PC-9 (cell line): ENCODE measurements around the gene SPOP. TPM values are rescaled to one million over a fixed set of nuclear protein-coding genes. Genes with fewer than 3 reads are reported as not detected.

Experiments used
- BruUV-seq: library from RNA; stranded (reverse); fragments of 400-500 nt; replicated peaks from 2 replicates; lab custom pipeline; 2021; lab: Mats Ljungman, UMichigan
- CTCF ChIA-PET: fragments of 300-600 bp; sonication (Branson Sonifier 250); formaldehyde crosslinking; loops from one replicate; lab custom pipeline; 2022; ENCODE audit warnings: antibody characterized with exemption; lab: Charles Lee
- POLR2A ChIA-PET: fragments of 300-600 bp; sonication (Branson Sonifier 250); formaldehyde crosslinking; loops from one replicate; lab custom pipeline; 2022; ENCODE audit warnings: antibody characterized with exemption; ENCODE audit not compliant: unreplicated experiment; lab: Charles Lee
- DNase-seq, 2 experiments: peaks; one replicate each; pipeline versions ENCODE4 v3.0.0 to v3.0.0-alpha.2; 2015 to 2022; ENCODE audit warnings: mixed read lengths in 1 of 2
- H2AFZ ChIP-seq: fragments of 200-600 bp; sonication (generic); 2 replicates; pipeline ENCODE4 v1.8.1; 2017; ENCODE audit warnings: antibody characterized with exemption
- H3F3A ChIP-seq: fragments of 200-600 bp; sonication (generic); 2 replicates; pipeline ENCODE4 v1.8.1; 2017; ENCODE audit warnings: antibody characterized with exemption, mild to moderate bottlenecking, low read depth; ENCODE audit not compliant: insufficient read depth
- H3K27ac ChIP-seq: fragments of 200-600 bp; sonication (generic); 2 replicates; pipeline ENCODE4 v1.6.1; 2016; ENCODE audit warnings: mixed run types
- H3K27me3 ChIP-seq: fragments of 200-600 bp; sonication (generic); 2 replicates; pipeline ENCODE4 v1.6.1; 2016; ENCODE audit warnings: low read depth, mixed run types; ENCODE audit not compliant: insufficient read depth
- H3K36me3 ChIP-seq: fragments of 200-600 bp; sonication (generic); 2 replicates; pipeline ENCODE4 v1.6.1; 2016; ENCODE audit warnings: low read depth, mixed run types
- H3K4me1 ChIP-seq: fragments of 200-600 bp; sonication (generic); replicated peaks from 2 replicates; pipeline ENCODE4 v1.6.1; 2016; ENCODE audit warnings: mixed run types; ENCODE audit not compliant: insufficient read depth
- H3K4me2 ChIP-seq: fragments of 200-600 bp; sonication (generic); 2 replicates; pipeline ENCODE4 v1.6.1; 2017; ENCODE audit warnings: mixed run types
- H3K4me3 ChIP-seq: fragments of 200-600 bp; sonication (generic); 2 replicates; pipeline ENCODE4 v1.6.1; 2016; ENCODE audit warnings: mixed run types
- H3K79me2 ChIP-seq: fragments of 200-600 bp; sonication (generic); 2 replicates; pipeline ENCODE4 v1.6.1; 2017; ENCODE audit warnings: low read depth, mixed run types
- H3K9me2 ChIP-seq: fragments of 200-600 bp; sonication (generic); 2 replicates; pipeline ENCODE4 v1.8.1; 2017; ENCODE audit warnings: mild to moderate bottlenecking; ENCODE audit not compliant: insufficient read depth
- H3K9me3 ChIP-seq: fragments of 200-600 bp; sonication (generic); 2 replicates; pipeline ENCODE4 v1.8.1; 2016; ENCODE audit warnings: low read depth; ENCODE audit not compliant: insufficient read depth
- H4K20me1 ChIP-seq: fragments of 200-600 bp; sonication (generic); 2 replicates; pipeline ENCODE4 v1.8.1; 2017; ENCODE audit not compliant: insufficient read depth
- EZH2 ChIP-seq: fragments of 200-600 bp; sonication (generic); IDR thresholded peaks from 2 replicates; pipeline ENCODE4 v1.8.0; 2017; ENCODE audit warnings: antibody characterized with exemption, low read depth
- intact Hi-C: fragments of 100-400 bp; cut with micrococcal nuclease; formaldehyde crosslinking; loops from one replicate; pipeline ENCODE4 v1.10.0; 2022; ENCODE audit not compliant: unreplicated experiment
- total RNA-seq: library from RNA; stranded (reverse); gene quantifications from 2 replicates; pipeline ENCODE4 v1.2.3, GENCODE V29; 2021
- TF ChIP-seq, protein P1 (sequence below): fragments of 200-600 bp; sonication (generic); conservative IDR thresholded peaks from 2 replicates; pipeline ENCODE4 v1.6.1; 2017; ENCODE audit warnings: mixed run types, antibody characterized with exemption, mild to moderate bottlenecking, moderate library complexity

SPOP gene
- total RNA-seq, 1 experiment from 2014 or later, result 41.7 TPM

DNA sequence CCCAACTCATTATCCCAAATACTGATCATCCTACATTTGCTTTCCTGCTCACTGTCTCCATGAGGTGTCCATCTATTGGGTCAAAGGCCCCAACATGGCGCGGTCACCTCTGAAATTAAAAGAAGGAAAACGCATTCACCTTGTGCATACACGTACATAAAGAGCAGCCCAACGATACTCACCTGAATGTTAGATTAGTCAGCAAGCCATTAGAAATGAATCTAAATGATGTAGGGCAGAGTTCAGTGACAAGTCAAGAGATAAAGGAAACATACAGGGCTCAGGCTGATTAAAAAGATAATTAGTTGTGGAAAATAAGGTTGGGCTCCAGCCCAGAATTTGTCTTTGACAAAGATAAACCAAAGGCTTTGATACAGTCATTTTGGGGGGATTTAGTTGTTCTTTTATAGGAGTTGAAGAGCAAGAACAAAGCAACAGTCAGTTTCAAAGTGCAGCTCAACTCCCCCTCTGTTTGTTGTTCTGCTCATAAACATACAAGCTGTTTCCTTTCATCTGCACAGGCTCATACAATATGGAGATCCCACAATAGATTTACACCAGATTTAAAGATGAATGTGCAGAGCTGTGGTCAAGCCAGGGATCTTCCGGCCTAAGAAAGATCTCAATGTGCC is 81.2 kb downstream of the SPOP start:
- H3F3A ChIP-seq, result no peaks in the 10 kb centered on the region; the same call in 1 of the 2 replicates
- H3K9me3 ChIP-seq, result no peaks in the 10 kb centered on the region
- no TSS peak for BruUV-seq
- no peak overlapping the region for H2AFZ ChIP-seq
- H3K4me1 ChIP-seq, result no peaks in the 10 kb centered on the region
- no peak overlapping the region for H3K4me2 ChIP-seq
- no peaks in the 10 kb centered on the region for H4K20me1 ChIP-seq
- intact Hi-C loops, result no loop called here
- TF ChIP-seq, protein P1, sequence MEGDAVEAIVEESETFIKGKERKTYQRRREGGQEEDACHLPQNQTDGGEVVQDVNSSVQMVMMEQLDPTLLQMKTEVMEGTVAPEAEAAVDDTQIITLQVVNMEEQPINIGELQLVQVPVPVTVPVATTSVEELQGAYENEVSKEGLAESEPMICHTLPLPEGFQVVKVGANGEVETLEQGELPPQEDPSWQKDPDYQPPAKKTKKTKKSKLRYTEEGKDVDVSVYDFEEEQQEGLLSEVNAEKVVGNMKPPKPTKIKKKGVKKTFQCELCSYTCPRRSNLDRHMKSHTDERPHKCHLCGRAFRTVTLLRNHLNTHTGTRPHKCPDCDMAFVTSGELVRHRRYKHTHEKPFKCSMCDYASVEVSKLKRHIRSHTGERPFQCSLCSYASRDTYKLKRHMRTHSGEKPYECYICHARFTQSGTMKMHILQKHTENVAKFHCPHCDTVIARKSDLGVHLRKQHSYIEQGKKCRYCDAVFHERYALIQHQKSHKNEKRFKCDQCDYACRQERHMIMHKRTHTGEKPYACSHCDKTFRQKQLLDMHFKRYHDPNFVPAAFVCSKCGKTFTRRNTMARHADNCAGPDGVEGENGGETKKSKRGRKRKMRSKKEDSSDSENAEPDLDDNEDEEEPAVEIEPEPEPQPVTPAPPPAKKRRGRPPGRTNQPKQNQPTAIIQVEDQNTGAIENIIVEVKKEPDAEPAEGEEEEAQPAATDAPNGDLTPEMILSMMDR, result no peak
- no peak for TF ChIP-seq EZH2
- POLR2A ChIA-PET, result no interaction called here
- H3K27me3 ChIP-seq, result no peaks in the 10 kb centered on the region
- CTCF ChIA-PET, result no interaction called here
- DNase-seq, result no peak
- no peak overlapping the region for H3K4me3 ChIP-seq
- no peaks in the 10 kb centered on the region for H3K9me2 ChIP-seq
- no peaks in the 10 kb centered on the region for H3K79me2 ChIP-seq
- H3K27ac ChIP-seq, result no peak overlapping the region
- 0 out of 2 replicates have a peak, but pooled peaks cover 9% of the 10 kb centered on the region for H3K36me3 ChIP-seq

DNA sequence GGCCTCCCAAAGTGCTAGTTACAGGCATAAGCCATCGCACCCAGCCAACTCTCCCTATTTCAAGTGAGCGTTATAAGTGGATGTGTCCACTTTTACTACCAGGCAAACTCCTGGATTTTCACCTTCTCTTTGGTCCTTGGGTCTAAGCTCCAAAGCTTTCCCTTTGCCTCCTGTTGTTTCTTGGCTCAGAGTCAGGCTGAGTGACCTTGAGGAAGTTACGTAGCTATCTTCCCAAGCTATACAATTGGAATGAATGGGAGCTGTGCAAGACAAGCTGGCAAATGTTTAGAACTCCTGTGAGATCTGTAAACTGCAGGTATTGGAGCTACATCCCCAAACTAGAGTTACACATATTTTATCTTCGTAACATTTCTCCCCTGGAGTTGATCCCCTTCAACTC is 81.9 kb downstream of the SPOP start:
- Histone ChIP-seq H2AFZ (no peak overlapping the region), H3K9me3 (no peaks in the 10 kb centered on the region), H3K27me3 (no peaks in the 10 kb centered on the region), H4K20me1 (no peaks in the 10 kb centered on the region), H3F3A (no peaks in the 10 kb centered on the region; the same call in 1 of the 2 replicates), H3K4me3 (no peak overlapping the region), H3K9me2 (no peaks in the 10 kb centered on the region), H3K27ac (no peak overlapping the region), H3K79me2 (no peaks in the 10 kb centered on the region), H3K4me1 (no peaks in the 10 kb centered on the region), H3K36me3 (0 out of 2 replicates have a peak, but pooled peaks cover 5% of the 10 kb centered on the region), H3K4me2 (no peak overlapping the region)
- no peak for TF ChIP-seq EZH2
- TF ChIP-seq, protein P1, result no peak
- POLR2A ChIA-PET, result interaction anchor here (0.6 kb wide), 1 partner anchor 86 kb away, joined by 3 read pairs; no protein-coding TSS in a partner anchor
- no peak for DNase-seq
- intact Hi-C loops, result no loop called here
- BruUV-seq, result no TSS peak
- CTCF ChIA-PET, result no interaction called here

DNA sequence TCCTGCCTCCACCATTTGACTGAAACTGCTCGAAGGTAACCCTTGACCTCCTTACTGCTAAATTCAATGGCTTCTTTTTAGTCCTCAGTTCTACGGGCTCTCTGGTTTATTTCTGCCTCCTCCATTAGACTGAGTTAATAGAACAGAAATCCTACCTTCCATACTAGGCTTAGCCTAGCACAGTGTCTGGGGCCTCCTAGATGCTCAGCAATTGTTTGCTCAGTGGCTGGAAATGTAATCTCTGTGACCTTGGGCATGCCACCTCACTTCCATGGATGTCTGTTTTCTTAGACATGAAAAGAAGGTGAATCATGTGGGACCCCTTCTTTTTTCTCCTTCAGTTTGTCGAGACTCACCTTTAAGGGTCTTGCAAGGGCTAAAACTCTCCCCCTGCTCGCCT is 82.6 kb downstream of the SPOP start:
- DNase-seq, result no peak
- Histone ChIP-seq H2AFZ (no peak overlapping the region), H3K9me2 (no peaks in the 10 kb centered on the region), H3K79me2 (no peaks in the 10 kb centered on the region), H3K27ac (no peak overlapping the region), H3F3A (no peaks in the 10 kb centered on the region; the same call in 1 of the 2 replicates), H4K20me1 (no peaks in the 10 kb centered on the region), H3K27me3 (no peaks in the 10 kb centered on the region), H3K4me3 (no peak overlapping the region), H3K4me2 (no peak overlapping the region), H3K4me1 (no peaks in the 10 kb centered on the region), H3K9me3 (no peaks in the 10 kb centered on the region), H3K36me3 (0 out of 2 replicates have a peak, but pooled peaks cover 5% of the 10 kb centered on the region)
- intact Hi-C loops, result no loop called here
- TF ChIP-seq, protein P1, result no peak
- TF ChIP-seq EZH2, result no peak
- BruUV-seq, result no TSS peak
- POLR2A ChIA-PET, result no interaction called here
- CTCF ChIA-PET, result no interaction called here
